GM12878 (cell line): ENCODE results near the gene POLR2F. TPM values are rescaled to one million over a fixed set of nuclear protein-coding genes. Genes with fewer than 3 reads are reported as not detected.

ENCODE experiments used
- NBN ChIP-seq: fragments of 450-650 bp; IDR thresholded peaks from 2 replicates; pipeline ENCODE4 v1.6.1; 2016
- POLR2A ChIP-seq: IDR thresholded peaks from 2 replicates; pipeline ENCODE4 v1.6.1; 2011; ENCODE audit warnings: low read depth, mild to moderate bottlenecking, low read length
- polyA plus RNA-seq, 11 experiments: library from polyadenylated mRNA; depleted of rRNA in 4 of 11; unstranded in 6 of 11; stranded (reverse) in 5 of 11; fragments of >200 nt; fragmentation: Nextera tagmentation in 4 of 11; fragmentation: Illumina TruSeq in 1 of 11; extraction: Ambion mirVana in 4 of 11; extraction: Trizol in 1 of 11; gene quantifications; 1 replicate in 1 of 11; 2 replicates in 10 of 11; pipeline versions ENCODE4 v1.2.1 to v1.2.3, GENCODE V29; 2011 to 2016; ENCODE audit warnings: inconsistent platforms in 2 of 11, missing spikeins in 2 of 11, low read depth in 1 of 11
- total RNA-seq, 4 experiments: library from RNA; depleted of rRNA in 3 of 4; stranded (reverse); fragments of >200 nt in 3 of 4; fragmentation: Illumina TruSeq in 1 of 4; extraction: Trizol in 1 of 4; gene quantifications; 2 replicates each; pipeline versions ENCODE4 v1.2.1 to v1.2.3, GENCODE V29; 2013 to 2021
- TF ChIP-seq, protein P1 (sequence below): fragments of 450-650 bp; IDR thresholded peaks from 2 replicates; pipeline ENCODE4 v1.6.1; 2017; ENCODE audit warnings: mild to moderate bottlenecking, moderate library complexity
- TF ChIP-seq, protein P2 (sequence below): IDR thresholded peaks from 2 replicates; pipeline ENCODE4 v1.6.1; 2011; ENCODE audit warnings: mild to moderate bottlenecking, low read depth, low read length, moderate library complexity; ENCODE audit not compliant: insufficient replicate concordance

Gene POLR2F
- total and polyA plus RNA-seq, 10 of the 15 experiments (the other 5 are each of a cell fraction or from before 2014, with no cell fraction given), result 71.9 to 218 (median 100.0) TPM

DNA sequence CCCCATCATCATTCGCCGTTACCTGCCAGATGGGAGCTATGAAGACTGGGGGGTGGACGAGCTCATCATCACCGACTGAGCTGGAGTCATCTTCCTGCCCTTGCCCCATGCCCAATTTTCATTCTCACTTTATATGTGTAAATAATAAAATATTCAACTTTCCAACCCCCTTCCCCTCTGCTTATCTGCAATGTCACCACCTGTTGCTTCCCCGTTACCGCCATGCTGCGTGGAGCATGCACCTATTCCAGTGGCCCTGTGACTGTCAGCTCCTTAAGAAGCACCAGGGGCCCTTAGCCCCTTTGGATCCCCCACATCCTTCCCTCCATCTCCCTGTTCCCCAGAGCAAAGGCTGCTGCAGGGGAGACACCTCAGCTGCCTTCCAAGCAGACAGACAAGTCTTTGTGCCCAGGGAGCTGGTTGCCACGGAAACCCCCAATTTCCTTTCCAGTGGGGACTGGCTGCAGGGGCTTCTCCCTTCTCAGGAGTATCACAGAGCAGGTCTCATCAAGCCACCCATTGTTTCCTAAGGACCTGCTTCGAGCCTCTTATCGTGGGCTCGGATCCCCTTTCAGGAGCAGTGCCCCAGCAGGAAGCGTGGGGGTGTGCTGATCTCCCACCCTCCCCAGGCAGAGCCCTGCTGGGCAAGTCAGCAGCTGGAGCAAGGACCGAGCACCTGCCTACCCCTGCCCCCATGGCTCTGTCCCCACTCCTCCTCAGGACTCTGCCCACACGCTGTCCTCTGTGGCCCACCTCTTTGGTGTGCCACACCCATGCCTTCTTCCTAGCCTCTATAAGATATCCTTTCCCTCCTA, 14.3 kb downstream of the POLR2F start (continued):
- TF ChIP-seq, protein P1, sequence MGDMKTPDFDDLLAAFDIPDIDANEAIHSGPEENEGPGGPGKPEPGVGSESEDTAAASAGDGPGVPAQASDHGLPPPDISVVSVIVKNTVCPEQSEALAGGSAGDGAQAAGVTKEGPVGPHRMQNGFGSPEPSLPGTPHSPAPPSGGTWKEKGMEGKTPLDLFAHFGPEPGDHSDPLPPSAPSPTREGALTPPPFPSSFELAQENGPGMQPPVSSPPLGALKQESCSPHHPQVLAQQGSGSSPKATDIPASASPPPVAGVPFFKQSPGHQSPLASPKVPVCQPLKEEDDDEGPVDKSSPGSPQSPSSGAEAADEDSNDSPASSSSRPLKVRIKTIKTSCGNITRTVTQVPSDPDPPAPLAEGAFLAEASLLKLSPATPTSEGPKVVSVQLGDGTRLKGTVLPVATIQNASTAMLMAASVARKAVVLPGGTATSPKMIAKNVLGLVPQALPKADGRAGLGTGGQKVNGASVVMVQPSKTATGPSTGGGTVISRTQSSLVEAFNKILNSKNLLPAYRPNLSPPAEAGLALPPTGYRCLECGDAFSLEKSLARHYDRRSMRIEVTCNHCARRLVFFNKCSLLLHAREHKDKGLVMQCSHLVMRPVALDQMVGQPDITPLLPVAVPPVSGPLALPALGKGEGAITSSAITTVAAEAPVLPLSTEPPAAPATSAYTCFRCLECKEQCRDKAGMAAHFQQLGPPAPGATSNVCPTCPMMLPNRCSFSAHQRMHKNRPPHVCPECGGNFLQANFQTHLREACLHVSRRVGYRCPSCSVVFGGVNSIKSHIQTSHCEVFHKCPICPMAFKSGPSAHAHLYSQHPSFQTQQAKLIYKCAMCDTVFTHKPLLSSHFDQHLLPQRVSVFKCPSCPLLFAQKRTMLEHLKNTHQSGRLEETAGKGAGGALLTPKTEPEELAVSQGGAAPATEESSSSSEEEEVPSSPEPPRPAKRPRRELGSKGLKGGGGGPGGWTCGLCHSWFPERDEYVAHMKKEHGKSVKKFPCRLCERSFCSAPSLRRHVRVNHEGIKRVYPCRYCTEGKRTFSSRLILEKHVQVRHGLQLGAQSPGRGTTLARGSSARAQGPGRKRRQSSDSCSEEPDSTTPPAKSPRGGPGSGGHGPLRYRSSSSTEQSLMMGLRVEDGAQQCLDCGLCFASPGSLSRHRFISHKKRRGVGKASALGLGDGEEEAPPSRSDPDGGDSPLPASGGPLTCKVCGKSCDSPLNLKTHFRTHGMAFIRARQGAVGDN, result no peak
- TF ChIP-seq, protein P2, sequence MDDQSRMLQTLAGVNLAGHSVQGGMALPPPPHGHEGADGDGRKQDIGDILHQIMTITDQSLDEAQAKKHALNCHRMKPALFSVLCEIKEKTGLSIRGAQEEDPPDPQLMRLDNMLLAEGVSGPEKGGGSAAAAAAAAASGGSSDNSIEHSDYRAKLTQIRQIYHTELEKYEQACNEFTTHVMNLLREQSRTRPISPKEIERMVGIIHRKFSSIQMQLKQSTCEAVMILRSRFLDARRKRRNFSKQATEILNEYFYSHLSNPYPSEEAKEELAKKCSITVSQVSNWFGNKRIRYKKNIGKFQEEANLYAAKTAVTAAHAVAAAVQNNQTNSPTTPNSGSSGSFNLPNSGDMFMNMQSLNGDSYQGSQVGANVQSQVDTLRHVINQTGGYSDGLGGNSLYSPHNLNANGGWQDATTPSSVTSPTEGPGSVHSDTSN, result no peak
- TF ChIP-seq POLR2A (no peak; the same call in 1 of the 2 replicates), NBN (no peak)
